ENCODE results near the gene TUBA3C.
"Not testable (repeated sequence)": the region's sequence is repeated elsewhere in the genome, so short reads cannot be mapped to it uniquely, and the experiment has no call there.

Gene TUBA3C

GRCh38 chr13:19181621-19182485 is at the start of gene TUBA3C:
TUBA3C (minus strand) TSS chr13:19181824; CDS start chr13:19181747, 77 bp downstream.
- no peak for DNase-seq (ENCODE audit: low read depth in 2 of 2)

GRCh38 chr13:19207413-19207812 is 25.8 kb upstream of the TUBA3C start:
- not testable (repeated sequence) for DNase-seq (ENCODE audit: low read depth in 2 of 2)

DNA sequence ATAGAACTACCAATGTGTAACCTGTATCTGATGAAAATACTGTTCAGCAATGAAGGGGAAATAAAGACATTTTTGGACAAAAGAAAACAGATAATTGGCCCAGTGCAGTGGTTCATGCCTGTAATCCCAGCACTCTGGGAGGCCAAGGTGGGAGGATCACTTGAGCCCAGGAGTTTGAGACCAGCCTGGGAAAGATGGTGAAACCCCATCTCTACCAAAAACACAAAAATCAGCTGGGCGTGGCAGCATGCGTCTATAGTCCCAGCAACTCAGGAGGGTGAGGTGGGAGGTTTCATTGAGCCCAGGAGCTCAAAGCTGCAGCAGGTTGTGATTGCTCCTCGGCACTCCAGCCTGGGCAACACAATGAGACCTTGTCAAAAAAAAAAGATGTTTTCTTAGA is 11.0 kb upstream of the TUBA3C start:
- DNase-seq (ENCODE audit: low read depth in 2 of 2): not testable (repeated sequence)

- DNase-seq (ENCODE audit: low read depth in 2 of 2): not testable (repeated sequence)
Measured at GRCh38 chr13:19189911-19190310, 8.3 kb upstream of the TUBA3C start.

- DNase-seq (ENCODE audit: low read depth in 2 of 2): not testable (repeated sequence)
Measured at GRCh38 chr13:19189368-19189767, 7.7 kb upstream of the TUBA3C start.

GRCh38 chr13:19185865-19186645 is 4.4 kb upstream of the TUBA3C start:
- no peak for DNase-seq (ENCODE audit: low read depth in 2 of 2)

DNA sequence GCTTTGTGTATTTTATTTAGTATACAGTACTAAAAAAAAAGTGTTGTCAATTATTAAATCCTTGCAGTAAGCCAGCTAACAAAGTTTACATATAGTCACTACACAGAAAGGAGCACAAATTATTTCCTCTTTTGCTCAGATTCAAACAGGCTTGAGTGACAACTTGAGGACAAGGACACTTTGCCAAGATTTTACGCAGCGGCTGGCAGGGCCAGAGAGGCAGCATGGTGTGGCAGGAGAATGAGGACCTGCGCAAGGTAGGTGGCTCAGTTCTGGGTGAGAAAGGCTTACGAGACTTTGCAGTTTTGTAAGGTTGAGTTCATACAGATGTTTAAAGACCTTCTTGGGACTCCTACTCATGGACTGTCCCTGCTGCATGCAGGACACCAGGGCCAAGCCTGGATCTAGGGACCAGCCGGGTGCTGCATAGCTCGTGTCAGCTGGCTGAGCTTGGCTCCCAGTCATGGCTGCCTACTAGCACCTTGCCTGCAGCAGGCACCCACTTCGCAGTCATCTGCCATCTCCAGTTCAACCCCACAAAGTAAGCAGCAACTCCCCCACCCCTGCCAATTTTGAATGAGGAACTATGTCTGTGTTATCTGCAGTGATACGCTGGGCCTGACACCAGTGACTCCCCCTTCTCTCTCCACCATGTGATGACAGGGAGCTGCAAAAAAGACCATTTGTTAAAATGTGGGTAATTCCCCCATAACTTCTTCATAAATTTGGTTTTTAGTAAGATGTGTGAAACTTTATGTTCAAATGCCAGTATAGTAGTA is 3.7 kb upstream of the TUBA3C start:
- no peak for DNase-seq (ENCODE audit: low read depth in 2 of 2)

DNA sequence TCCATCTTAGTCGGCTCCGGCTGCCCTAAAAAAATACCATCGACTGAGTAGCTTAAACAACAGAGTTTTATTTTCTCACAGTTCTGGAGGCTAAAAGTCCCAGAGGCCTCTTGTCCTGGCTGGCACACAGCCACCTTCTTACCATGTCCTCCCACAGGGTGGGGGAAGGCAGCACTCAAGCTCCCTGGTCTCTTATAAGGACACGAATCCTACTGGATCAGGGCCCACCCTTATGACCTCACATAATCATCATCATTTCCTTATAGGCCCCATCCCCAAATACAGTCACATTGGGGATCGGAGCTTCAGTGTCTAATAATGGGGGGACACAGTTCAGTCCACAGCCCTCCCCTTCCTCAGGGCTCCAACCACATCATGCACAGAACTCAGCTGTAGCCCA is 2.6 kb upstream of the TUBA3C start:
- DNase-seq (ENCODE audit: low read depth in 2 of 2): no peak

- no peak for DNase-seq (ENCODE audit: low read depth in 2 of 2)
Measured at GRCh38 chr13:19183676-19184075, 2.1 kb upstream of the TUBA3C start.

GRCh38 chr13:19182536-19182935 is 912 bp upstream of the TUBA3C start:
- DNase-seq (ENCODE audit: low read depth in 2 of 2): no peak

GRCh38 chr13:19181021-19181620 is 503 bp downstream of the TUBA3C start:
- DNase-seq (ENCODE audit: low read depth in 2 of 2): no peak

- no peak for DNase-seq (ENCODE audit: low read depth in 2 of 2)
Measured at GRCh38 chr13:19179916-19180315, 1.7 kb downstream of the TUBA3C start.

GRCh38 chr13:19178901-19179593 is 2.6 kb downstream of the TUBA3C start:
- DNase-seq (ENCODE audit: low read depth in 2 of 2): no peak

DNA sequence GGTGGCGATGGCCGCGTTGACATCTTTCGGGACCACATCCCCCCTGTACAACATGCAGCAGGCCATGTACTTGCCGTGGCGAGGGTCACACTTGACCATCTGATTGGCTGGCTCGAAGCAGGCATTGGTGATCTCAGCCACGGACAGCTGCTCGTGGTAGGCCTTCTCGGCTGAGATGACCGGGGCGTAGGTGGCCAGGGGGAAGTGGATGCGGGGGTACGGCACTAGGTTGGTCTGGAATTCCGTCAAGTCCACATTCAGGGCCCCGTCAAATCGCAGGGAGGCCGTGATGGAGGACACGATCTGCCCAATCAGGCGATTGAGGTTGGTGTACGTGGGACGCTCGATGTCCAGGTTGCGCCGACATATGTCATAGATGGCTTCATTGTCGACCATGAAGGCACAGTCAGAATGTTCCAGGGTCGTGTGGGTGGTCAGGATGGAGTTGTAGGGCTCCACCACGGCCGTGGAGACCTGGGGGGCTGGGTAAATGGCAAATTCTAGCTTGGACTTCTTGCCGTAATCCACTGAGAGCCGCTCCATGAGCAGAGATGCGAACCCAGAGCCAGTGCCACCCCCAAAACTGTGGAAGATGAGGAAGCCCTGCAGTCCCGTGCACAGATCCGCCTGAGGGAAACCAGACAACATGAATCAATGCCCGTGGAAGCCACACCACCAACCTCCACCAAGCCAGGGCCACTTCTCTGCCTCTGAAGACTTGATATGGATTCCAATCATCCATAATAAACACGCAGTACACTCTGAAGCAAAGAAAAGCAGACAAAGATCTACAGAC is 4.4 kb downstream of the TUBA3C start:
- not testable (repeated sequence) for DNase-seq (ENCODE audit: low read depth in 2 of 2)

DNA sequence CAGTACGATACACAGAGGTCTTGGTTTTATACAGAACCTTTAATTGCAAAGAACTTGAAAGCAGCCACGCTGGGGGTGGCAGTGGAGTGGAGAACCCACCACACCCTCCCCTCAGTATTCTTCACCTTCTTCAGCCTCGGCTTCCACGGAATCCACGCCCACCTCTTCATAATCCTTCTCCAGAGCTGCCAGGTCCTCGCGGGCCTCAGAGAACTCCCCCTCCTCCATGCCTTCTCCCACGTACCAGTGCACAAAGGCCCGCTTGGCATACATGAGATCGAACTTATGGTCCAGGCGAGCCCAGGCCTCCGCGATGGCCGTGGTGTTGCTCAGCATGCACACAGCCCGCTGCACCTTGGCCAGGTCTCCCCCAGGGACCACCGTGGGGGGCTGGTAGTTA is 7.9 kb downstream of the TUBA3C start:
- DNase-seq (ENCODE audit: low read depth in 2 of 2): no peak

DNA sequence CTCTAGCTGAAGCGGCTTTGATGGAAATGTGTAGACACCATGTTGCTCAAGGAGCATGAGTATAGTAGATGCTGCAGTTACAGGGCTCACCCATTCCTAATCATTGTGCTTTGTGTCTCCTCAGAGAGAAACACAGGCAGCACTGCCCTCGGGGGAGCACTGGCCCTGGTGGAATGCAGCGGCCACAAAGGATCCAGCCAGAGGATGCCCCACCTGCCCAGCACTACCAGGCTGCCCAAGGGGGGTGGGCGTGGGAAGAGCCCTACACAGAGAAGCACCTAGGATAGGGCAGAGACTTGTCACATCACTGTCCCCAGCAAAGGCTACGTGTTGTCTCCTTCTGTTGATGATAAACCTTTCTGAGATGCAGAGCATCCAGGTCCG is 9.0 kb downstream of the TUBA3C start:
- DNase-seq (ENCODE audit: low read depth in 2 of 2): no peak

GRCh38 chr13:19172007-19172646 is 9.5 kb downstream of the TUBA3C start:
- no peak for DNase-seq (ENCODE audit: low read depth in 2 of 2)

- DNase-seq (ENCODE audit: low read depth in 2 of 2): no peak
Measured at GRCh38 chr13:19171563-19171962, 10.1 kb downstream of the TUBA3C start.

DNA sequence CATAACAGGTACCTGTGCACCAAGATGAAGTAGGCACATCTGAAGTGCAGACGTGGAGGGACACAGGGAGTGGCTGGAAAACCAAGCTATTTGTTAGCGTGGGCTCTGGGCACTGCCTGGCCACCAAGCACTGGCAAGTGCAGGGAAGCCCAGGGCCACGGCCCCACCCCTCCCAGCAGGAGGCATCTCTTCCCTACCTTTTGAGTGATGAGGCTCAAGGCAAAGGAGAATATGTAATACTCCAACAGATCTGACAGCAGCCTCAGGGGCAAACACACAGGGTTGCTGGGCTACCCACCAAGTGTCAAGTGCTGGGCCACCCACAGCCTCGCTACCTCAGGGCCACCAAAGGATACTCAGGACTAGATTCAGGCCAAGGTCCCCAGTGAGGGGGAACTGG is 11.6 kb downstream of the TUBA3C start:
- no peak for DNase-seq (ENCODE audit: low read depth in 2 of 2)

- no peak for DNase-seq (ENCODE audit: low read depth in 2 of 2)
Measured at GRCh38 chr13:19169496-19169895, 12.1 kb downstream of the TUBA3C start.

Data from activated CD4-positive, alpha-beta T cell treated with anti-CD3 and anti-CD28 coated beads for 24 hours (primary cell).